Activated T-helper 1 cell treated with anti-CD3 and anti-CD28 coated beads, Interleukin-12 subunit alpha, Interleukin-12 subunit beta, Interleukin-2, Interleukin-4 antibody, amounts not matched to agents 30 ng/mL and 10 ng/mL and 1 ng/mL, durations not matched to agents 14 hours and 24 hours and 36 hours (primary cell): ENCODE data around the gene TMEM145. TPM values are rescaled to one million over a fixed set of nuclear protein-coding genes. Genes with fewer than 3 reads are reported as not detected.

Experiments
- DNase-seq: peaks from one replicate; pipeline ENCODE4 v3.0.0; 2021; ENCODE audit warnings: low spot score
- H3K27ac Mint-ChIP-seq: one replicate; pipeline ENCODE4 v1.8.0; 2021; ENCODE audit warnings: mild to moderate bottlenecking, mixed read lengths
- H3K27me3 Mint-ChIP-seq: one replicate; pipeline ENCODE4 v1.8.0; 2022; ENCODE audit warnings: mild to moderate bottlenecking, moderate library complexity, mixed read lengths; ENCODE audit not compliant: insufficient read depth
- H3K36me3 Mint-ChIP-seq: one replicate; pipeline ENCODE4 v1.8.0; 2021; ENCODE audit warnings: low read depth, mixed read lengths
- H3K4me1 Mint-ChIP-seq: one replicate; pipeline ENCODE4 v1.8.0; 2021; ENCODE audit warnings: low read depth, mixed read lengths
- H3K4me3 Mint-ChIP-seq: one replicate; pipeline ENCODE4 v1.8.0; 2021; ENCODE audit warnings: mild to moderate bottlenecking, moderate library complexity, mixed read lengths
- H3K9me3 Mint-ChIP-seq: one replicate; pipeline ENCODE4 v1.8.0; 2021; ENCODE audit warnings: mixed read lengths
- intact Hi-C: fragments of 100-400 bp; cut with micrococcal nuclease; formaldehyde crosslinking; loops from one replicate; pipeline ENCODE4 v1.15.1; 2024
- total RNA-seq: library from RNA; stranded (reverse); gene quantifications from 2 replicates; pipeline ENCODE4 v1.2.3, GENCODE V29; 2022

Gene TMEM145
- total RNA-seq, 1 donor from 2014 or later, result 2.1 TPM

DNA sequence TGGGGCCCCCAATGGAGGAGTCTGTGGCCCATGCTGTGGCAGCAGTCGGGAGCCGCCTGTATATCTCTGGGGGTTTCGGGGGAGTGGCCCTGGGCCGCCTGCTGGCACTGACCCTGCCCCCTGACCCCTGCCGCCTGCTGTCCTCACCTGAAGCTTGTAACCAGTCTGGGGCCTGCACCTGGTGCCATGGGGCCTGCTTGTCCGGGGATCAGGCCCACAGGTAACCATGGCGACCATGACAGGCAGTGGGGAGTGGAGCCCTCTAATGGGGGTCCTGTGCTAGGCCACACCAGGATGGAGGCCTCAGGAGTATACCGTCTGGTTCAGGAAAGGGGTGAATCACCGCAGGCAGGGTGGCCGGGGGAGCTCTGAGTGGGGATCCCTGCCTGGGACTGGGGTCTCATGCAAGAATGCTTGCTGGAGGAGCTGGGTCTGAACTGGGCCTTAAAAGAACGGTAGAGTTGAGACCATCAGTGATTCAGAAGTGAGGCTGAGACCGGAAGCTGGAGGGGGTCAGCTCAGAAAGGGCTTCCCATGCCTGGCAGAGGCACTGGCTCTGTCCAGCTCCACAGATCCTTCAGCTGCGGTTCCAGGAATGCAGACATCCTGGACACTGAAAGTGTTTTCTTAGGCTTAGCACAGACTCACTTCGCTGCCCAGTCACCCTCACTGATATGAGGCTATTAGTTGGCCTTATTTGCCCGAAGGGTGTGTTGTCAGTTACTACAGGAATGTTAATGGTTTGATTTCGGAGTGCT is 47.9 kb downstream of the TMEM145 start:
- Mint-ChIP-seq H3K9me3 (peaks cover 11% of the 10 kb centered on the region), H3K36me3 (peaks cover 5% of the 10 kb centered on the region), H3K27me3 (no peaks in the 10 kb centered on the region), H3K27ac (no peak overlapping the region), H3K4me1 (no peaks in the 10 kb centered on the region), H3K4me3 (no peak overlapping the region)
- intact Hi-C loops, result no loop called here
- DNase-seq, result no peak

DNA sequence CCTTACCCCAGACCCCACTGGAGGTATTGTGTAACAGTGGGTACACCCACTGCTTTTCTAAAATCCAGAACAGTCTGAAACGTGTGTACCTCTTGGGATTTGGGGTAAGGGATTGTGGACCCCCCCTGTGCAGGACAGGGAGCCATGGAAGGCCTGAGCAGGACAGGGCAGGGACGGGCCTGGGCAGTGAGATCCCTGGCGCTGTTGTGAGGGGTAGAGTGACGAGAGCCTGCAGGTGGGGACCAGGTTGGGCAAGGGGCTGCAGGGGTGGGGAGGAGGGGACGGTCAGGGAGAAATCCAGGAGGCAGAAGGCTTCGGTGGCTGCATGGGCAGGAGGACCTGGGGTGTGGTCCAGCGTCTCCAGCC is 48.4 kb downstream of the TMEM145 start:
- H3K4me1 Mint-ChIP-seq, result no peaks in the 10 kb centered on the region
- no peak for DNase-seq
- H3K9me3 Mint-ChIP-seq, result peaks cover 11% of the 10 kb centered on the region
- no peak overlapping the region for H3K27ac Mint-ChIP-seq
- H3K4me3 Mint-ChIP-seq, result no peak overlapping the region
- peaks cover 5% of the 10 kb centered on the region for H3K36me3 Mint-ChIP-seq
- H3K27me3 Mint-ChIP-seq, result no peaks in the 10 kb centered on the region
- intact Hi-C loops, result no loop called here

DNA sequence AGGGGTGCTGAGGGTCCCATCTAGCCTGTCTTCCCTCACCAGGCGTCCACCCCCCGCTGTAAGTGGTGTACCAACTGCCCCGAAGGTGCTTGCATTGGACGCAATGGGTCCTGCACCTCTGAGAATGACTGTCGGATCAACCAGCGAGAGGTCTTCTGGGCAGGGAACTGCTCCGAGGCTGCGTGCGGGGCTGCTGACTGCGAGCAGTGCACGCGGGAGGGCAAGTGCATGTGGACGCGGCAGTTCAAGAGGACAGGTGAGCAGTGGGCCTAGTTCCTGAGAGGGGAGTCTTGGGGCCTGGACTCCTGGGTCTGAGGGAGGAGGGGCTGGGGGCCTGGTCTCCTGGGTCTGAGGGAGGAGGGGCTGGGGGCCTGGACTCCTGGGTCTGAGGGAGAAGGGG is 49.2 kb downstream of the TMEM145 start:
- no peaks in the 10 kb centered on the region for H3K27me3 Mint-ChIP-seq
- intact Hi-C loops, result no loop called here
- no peak overlapping the region for H3K27ac Mint-ChIP-seq
- no peaks in the 10 kb centered on the region for H3K4me1 Mint-ChIP-seq
- peaks cover 11% of the 10 kb centered on the region for H3K9me3 Mint-ChIP-seq
- H3K4me3 Mint-ChIP-seq, result no peak overlapping the region
- DNase-seq, result no peak
- H3K36me3 Mint-ChIP-seq, result peaks cover 5% of the 10 kb centered on the region

DNA sequence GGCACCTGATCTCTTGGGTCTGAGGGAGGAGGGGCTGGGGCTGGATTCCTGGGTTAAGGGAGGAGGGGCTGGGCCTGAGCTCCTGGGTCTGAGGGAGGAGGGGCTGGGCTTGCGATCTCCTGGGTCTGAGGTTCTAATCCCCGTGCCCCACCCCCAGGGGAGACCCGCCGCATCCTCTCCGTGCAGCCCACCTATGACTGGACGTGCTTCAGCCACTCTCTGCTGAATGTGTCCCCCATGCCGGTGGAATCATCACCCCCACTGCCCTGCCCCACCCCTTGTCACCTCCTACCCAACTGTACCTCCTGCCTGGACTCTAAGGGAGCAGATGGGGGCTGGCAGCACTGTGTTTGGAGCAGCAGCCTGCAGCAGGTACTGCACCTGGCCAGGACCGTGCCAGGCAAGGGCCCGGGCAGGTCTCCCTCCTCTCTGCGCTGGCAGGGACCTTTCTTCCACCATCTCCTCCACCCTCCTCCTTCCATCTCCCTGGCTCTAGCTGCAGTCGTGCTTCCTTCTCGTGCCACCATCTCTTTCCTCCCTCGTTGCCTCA is 49.9 kb downstream of the TMEM145 start:
- intact Hi-C loops, result no loop called here
- Mint-ChIP-seq H3K36me3 (peaks cover 5% of the 10 kb centered on the region), H3K27ac (no peak overlapping the region), H3K9me3 (peaks cover 11% of the 10 kb centered on the region), H3K27me3 (no peaks in the 10 kb centered on the region), H3K4me1 (no peaks in the 10 kb centered on the region), H3K4me3 (no peak overlapping the region)
- no peak for DNase-seq

DNA sequence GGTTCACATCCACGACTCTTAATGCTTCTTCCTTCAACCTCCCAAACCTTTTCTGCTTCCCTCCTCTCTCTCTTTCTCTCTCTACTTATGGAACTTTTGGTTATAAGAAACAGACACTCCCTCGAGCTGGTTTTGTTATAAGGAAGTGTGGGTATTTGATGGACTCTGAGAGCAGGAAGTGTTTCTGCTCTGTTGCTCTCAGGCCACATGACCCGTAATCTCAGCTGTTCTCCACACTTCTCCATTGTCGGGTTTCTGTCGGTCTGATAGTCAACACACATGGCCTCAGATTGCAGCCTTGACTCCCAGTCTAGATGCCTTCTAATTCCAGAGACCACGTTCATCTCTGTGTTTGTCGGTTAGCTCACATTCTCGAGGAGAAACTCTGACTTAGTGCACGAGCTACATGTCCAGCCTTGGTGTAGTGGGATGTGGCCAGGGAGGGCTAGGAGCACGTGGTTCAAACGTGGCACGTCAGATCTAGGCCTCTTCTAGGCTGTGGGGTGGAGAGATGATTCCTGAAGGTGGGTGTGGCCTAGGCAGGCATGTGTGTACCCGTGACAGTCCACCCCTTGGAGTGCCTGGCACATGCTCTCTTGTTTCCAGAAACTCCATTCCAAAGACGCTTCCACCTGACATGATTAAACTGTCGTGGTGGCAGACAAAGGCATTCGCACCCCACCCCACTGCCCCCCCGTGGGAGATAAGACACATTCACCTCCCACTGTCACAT is 50.7 kb downstream of the TMEM145 start:
- no peak for DNase-seq
- Mint-ChIP-seq H3K9me3 (peaks cover 11% of the 10 kb centered on the region), H3K27me3 (no peaks in the 10 kb centered on the region), H3K4me3 (no peak overlapping the region), H3K36me3 (peaks cover 5% of the 10 kb centered on the region), H3K27ac (no peak overlapping the region), H3K4me1 (no peaks in the 10 kb centered on the region)
- intact Hi-C loops, result no loop called here

DNA sequence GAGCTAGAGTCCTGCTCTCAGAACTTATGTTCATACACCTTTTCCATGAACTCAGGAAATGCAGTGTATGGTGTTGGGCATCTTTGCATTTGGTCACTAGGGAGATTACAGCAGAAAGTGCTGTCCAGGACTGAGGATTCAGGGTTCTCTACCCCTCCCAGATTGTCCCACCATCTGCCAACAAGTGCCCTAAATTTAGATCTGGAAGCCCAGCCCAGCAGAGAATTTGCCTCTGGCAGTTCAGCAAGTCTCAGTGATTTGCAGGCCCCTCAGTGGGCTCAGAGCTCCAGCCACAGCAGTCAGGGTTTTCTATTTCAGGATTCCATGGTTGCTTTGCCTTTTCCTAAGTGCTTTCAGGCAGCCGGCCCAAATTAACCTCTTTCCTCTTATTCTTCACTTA is 53.6 kb downstream of the TMEM145 start:
- H3K27ac Mint-ChIP-seq, result no peak overlapping the region
- no peak overlapping the region for H3K4me3 Mint-ChIP-seq
- no peaks in the 10 kb centered on the region for H3K4me1 Mint-ChIP-seq
- peaks cover 5% of the 10 kb centered on the region for H3K36me3 Mint-ChIP-seq
- H3K27me3 Mint-ChIP-seq, result peaks cover 1% of the 10 kb centered on the region
- H3K9me3 Mint-ChIP-seq, result peaks cover 11% of the 10 kb centered on the region
- no peak for DNase-seq
- intact Hi-C loops, result no loop called here

DNA sequence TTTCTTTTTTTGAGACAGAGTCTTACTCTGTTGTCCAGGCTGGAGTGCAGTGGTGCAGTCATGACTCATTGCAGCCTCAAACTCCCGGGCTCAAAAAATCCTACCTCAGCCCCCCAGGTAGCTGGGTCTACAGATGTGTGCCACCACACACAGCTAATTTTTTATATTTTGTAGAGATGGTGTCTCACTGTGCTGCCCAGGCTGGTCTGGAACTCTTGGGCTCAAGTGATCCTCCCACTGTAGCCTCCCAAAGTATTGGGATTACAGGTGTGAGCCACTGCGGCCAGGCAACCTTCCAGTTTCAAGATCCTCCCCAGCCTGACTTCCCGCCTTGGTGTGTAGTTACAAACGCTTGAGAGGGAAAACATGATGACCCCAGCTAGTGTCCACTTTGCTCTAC is 54.8 kb downstream of the TMEM145 start:
- DNase-seq, result no peak
- Mint-ChIP-seq H3K4me1 (no peaks in the 10 kb centered on the region), H3K4me3 (no peak overlapping the region), H3K27me3 (peaks cover 1% of the 10 kb centered on the region), H3K9me3 (peaks cover 11% of the 10 kb centered on the region), H3K36me3 (peaks cover 5% of the 10 kb centered on the region), H3K27ac (no peak overlapping the region)
- intact Hi-C loops, result no loop called here

DNA sequence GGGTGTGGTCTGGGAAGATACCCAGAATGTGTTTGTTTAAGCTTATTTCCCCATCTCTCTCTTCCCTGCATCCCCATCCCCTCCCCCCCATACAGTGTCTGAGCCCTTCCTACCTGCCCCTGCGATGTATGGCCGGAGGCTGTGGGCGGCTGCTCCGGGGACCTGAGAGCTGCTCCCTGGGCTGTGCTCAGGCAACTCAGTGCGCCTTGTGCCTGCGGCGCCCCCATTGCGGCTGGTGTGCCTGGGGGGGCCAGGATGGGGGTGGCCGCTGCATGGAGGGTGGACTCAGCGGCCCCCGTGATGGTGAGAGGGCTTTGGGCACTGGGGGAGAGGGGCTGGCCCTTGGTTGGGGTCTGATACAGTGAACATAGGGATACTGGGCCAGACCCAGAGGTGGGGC is 55.3 kb downstream of the TMEM145 start:
- peaks cover 1% of the 10 kb centered on the region for H3K27me3 Mint-ChIP-seq
- no peak for DNase-seq
- no peak overlapping the region for H3K27ac Mint-ChIP-seq
- H3K4me3 Mint-ChIP-seq, result no peak overlapping the region
- H3K36me3 Mint-ChIP-seq, result peaks cover 5% of the 10 kb centered on the region
- peaks cover 11% of the 10 kb centered on the region for H3K9me3 Mint-ChIP-seq
- no peaks in the 10 kb centered on the region for H3K4me1 Mint-ChIP-seq
- intact Hi-C loops, result no loop called here

DNA sequence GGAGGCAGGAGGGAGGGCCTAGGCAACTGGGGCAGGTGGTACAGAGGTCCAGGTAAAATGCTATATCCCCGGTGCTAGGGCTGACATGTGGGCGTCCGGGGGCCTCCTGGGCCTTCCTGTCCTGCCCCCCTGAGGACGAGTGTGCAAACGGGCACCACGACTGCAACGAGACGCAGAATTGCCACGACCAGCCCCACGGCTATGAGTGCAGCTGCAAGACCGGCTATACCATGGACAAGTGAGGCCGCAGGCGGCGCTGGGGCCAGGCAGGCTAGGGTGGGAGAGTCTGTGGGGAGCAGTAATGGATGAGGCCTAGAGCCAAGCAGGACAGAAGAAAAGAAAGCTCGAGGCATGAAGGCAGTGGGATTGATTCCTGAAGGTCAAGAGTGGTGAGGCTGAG is 55.7 kb downstream of the TMEM145 start:
- no peak overlapping the region for H3K4me3 Mint-ChIP-seq
- peaks cover 1% of the 10 kb centered on the region for H3K27me3 Mint-ChIP-seq
- no peak overlapping the region for H3K27ac Mint-ChIP-seq
- no peaks in the 10 kb centered on the region for H3K4me1 Mint-ChIP-seq
- H3K36me3 Mint-ChIP-seq, result peaks cover 1% of the 10 kb centered on the region
- H3K9me3 Mint-ChIP-seq, result peaks cover 7% of the 10 kb centered on the region
- DNase-seq, result no peak
- intact Hi-C loops, result no loop called here

DNA sequence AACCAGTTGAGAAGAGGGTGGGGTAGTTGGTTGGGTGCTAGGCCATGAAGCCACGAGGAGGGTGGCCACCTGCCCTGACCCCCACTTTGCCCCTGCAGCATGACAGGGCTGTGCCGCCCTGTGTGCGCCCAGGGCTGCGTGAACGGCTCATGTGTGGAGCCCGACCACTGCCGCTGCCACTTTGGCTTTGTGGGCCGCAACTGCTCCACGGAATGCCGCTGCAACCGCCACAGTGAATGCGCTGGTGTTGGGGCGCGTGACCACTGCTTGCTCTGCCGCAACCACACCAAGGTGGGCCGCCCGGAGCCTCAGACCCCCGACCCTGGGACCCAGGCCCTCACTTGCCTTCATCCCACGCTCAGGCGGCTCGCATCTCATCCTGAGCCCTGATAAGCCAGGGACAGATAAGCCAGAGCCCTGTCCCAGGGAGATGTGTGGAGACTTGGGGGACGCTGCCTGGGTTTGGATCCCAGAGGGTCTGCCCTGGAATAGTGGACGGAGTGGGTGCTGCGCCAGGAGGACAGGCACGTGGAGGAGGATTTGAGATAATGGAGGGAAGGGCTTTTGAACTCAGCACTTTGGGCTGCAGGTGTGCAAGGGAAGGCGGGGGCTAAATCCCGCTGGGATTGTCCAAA is 56.4 kb downstream of the TMEM145 start:
- no peak overlapping the region for H3K27ac Mint-ChIP-seq
- peaks cover 1% of the 10 kb centered on the region for H3K27me3 Mint-ChIP-seq
- no peaks in the 10 kb centered on the region for H3K4me1 Mint-ChIP-seq
- H3K4me3 Mint-ChIP-seq, result no peak overlapping the region
- DNase-seq, result no peak
- no peaks in the 10 kb centered on the region for H3K36me3 Mint-ChIP-seq
- H3K9me3 Mint-ChIP-seq, result no peaks in the 10 kb centered on the region
- intact Hi-C loops, result no loop called here

DNA sequence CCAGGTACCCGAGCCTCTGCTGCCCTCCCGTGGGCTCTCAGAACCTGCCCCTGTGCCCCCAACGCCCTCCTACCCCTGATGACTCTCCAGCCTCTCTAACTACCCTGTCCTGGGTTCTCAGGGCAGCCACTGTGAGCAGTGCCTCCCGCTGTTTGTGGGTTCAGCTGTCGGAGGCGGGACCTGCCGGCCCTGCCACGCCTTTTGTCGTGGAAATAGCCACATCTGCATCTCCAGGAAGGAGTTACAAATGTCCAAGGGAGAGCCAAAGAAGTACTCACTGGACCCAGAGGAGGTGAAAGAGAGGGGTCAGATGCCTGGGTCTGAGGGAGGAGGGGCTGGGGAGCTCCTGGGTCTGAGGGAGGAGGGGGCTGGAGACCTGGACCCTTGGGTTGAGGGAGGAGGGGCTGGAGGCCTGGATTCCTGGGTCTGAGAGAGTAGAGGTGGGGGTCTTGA is 57.0 kb downstream of the TMEM145 start:
- no peak for DNase-seq
- H3K4me3 Mint-ChIP-seq, result no peak overlapping the region
- no peaks in the 10 kb centered on the region for H3K9me3 Mint-ChIP-seq
- intact Hi-C loops, result no loop called here
- H3K27me3 Mint-ChIP-seq, result peaks cover 1% of the 10 kb centered on the region
- no peaks in the 10 kb centered on the region for H3K4me1 Mint-ChIP-seq
- no peaks in the 10 kb centered on the region for H3K36me3 Mint-ChIP-seq
- H3K27ac Mint-ChIP-seq, result no peak overlapping the region

DNA sequence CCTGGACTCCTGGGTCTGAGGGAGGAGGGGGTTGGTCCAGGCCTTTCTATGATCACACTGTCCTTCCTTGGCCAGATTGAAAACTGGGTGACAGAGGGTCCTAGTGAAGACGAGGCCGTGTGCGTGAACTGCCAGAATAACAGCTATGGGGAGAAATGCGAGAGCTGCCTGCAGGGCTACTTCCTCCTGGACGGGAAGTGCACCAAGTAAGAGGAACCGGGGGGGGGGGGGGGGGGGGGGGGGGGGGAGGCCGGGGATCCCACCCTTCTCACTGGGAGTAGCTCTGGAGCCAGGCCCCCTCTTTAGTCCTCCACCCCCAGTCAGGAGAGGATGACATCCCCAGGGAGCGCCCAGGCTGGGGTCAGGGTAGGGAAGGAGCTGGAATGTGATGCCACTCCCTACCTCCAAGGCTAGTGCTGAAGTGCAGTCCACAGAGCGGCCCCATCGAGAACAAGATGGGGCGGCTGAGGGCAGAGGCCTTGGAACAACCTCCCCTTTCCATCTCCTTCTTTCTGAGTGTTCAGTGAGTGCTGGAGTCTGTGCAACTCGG is 57.6 kb downstream of the TMEM145 start:
- Mint-ChIP-seq H3K36me3 (no peaks in the 10 kb centered on the region), H3K27me3 (peaks cover 1% of the 10 kb centered on the region), H3K27ac (no peak overlapping the region), H3K4me1 (no peaks in the 10 kb centered on the region), H3K4me3 (no peak overlapping the region), H3K9me3 (no peaks in the 10 kb centered on the region)
- no peak for DNase-seq
- intact Hi-C loops, result no loop called here
